Activated T-cell treated with anti-CD3 and anti-CD28 coated beads, Interleukin-2, amount 50 U/mL, for 24 hours (primary cell): ENCODE data around the gene CHMP4B.

Experiments
- DNase-seq: peaks from one replicate; pipeline ENCODE4 v3.0.0-alpha.2; 2020
- H3K27ac Mint-ChIP-seq: 2 replicates; pipeline ENCODE4 v1.8.0; 2020; ENCODE audit warnings: mild to moderate bottlenecking, mixed read lengths
- H3K27me3 Mint-ChIP-seq: 2 replicates; pipeline ENCODE4 v1.8.0; 2020; ENCODE audit warnings: mixed read lengths
- H3K36me3 Mint-ChIP-seq: 2 replicates; pipeline ENCODE4 v1.8.0; 2020; ENCODE audit warnings: low read depth, mixed read lengths
- H3K4me1 Mint-ChIP-seq: 2 replicates; pipeline ENCODE4 v1.8.0; 2020; ENCODE audit warnings: low read depth, mixed read lengths
- H3K4me3 Mint-ChIP-seq: 2 replicates; pipeline ENCODE4 v1.8.0; 2020; ENCODE audit warnings: mild to moderate bottlenecking, moderate library complexity, mixed read lengths
- H3K9me3 Mint-ChIP-seq: 2 replicates; pipeline ENCODE4 v1.8.0; 2020; ENCODE audit warnings: mixed read lengths

CHMP4B gene

GRCh38 chr20:33865761-33866370 lies 54.7 kb downstream of the CHMP4B start:
- Mint-ChIP-seq H3K27ac (no peak overlapping the region), H3K9me3 (no peaks in the 10 kb centered on the region), H3K36me3 (no peaks in the 10 kb centered on the region), H3K4me1 (no peaks in the 10 kb centered on the region), H3K4me3 (no peak overlapping the region), H3K27me3 (no peaks in the 10 kb centered on the region)
- no peak for DNase-seq

- DNase-seq = no peak
- no peak overlapping the region for H3K4me3 Mint-ChIP-seq
- no peaks in the 10 kb centered on the region for H3K27me3 Mint-ChIP-seq
- no peaks in the 10 kb centered on the region for H3K36me3 Mint-ChIP-seq
- H3K9me3 Mint-ChIP-seq = no peaks in the 10 kb centered on the region
- H3K4me1 Mint-ChIP-seq = no peaks in the 10 kb centered on the region
- H3K27ac Mint-ChIP-seq = no peak overlapping the region
Measured at GRCh38 chr20:33866398-33867100, 55.4 kb downstream of the CHMP4B start.

DNA sequence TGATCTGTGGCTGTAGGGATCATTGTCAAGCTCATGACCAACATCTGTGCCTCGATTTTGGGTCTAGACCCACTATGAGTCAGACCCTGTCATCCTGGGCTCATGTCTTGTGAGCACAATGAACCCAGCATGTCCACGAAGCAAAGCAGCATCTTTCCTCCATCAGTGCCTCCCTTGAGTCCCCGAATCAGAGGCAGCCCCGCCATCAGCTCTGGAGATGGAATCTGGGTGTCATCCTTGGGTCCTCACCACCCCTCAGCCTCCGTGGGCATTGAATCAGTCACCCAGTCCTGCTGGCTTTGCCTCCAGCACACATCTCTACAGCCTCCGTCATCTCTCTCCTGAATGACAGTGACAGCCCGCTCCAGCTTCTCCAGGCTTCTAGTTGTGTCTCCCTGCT lies 56.9 kb downstream of the CHMP4B start:
- H3K4me3 Mint-ChIP-seq = no peak overlapping the region
- no peak overlapping the region for H3K27ac Mint-ChIP-seq
- H3K4me1 Mint-ChIP-seq = no peaks in the 10 kb centered on the region
- no peaks in the 10 kb centered on the region for H3K36me3 Mint-ChIP-seq
- no peaks in the 10 kb centered on the region for H3K27me3 Mint-ChIP-seq
- no peak for DNase-seq
- no peaks in the 10 kb centered on the region for H3K9me3 Mint-ChIP-seq

DNA sequence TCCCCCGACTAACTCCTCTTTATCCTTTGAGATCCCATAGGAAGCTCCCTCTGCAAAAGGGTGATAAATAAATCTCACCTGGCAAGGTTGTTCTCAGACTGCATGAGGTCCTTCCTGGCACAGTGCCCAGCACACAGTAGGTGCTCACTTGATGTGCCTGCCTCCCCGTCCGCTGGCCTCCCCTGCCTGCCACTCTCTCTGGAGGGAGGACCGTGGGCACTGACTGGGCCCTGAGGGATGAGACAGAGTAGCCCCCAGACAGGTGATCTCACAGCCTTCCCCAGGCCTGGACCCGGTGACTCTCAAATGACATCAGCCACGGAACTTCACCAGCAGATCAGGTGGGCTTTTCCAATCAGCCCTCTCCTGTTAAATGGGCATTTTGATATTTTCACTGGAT lies 57.4 kb downstream of the CHMP4B start:
- no peak for DNase-seq
- Mint-ChIP-seq H3K36me3 (no peaks in the 10 kb centered on the region), H3K27me3 (no peaks in the 10 kb centered on the region), H3K4me3 (no peak overlapping the region), H3K4me1 (no peaks in the 10 kb centered on the region), H3K9me3 (no peaks in the 10 kb centered on the region), H3K27ac (no peak overlapping the region)

- no peak for DNase-seq
- Mint-ChIP-seq H3K9me3 (no peaks in the 10 kb centered on the region), H3K4me1 (no peaks in the 10 kb centered on the region), H3K4me3 (no peak overlapping the region), H3K27me3 (no peaks in the 10 kb centered on the region), H3K36me3 (no peaks in the 10 kb centered on the region), H3K27ac (no peak overlapping the region)
Measured at GRCh38 chr20:33869283-33869682, 58.1 kb downstream of the CHMP4B start.

DNA sequence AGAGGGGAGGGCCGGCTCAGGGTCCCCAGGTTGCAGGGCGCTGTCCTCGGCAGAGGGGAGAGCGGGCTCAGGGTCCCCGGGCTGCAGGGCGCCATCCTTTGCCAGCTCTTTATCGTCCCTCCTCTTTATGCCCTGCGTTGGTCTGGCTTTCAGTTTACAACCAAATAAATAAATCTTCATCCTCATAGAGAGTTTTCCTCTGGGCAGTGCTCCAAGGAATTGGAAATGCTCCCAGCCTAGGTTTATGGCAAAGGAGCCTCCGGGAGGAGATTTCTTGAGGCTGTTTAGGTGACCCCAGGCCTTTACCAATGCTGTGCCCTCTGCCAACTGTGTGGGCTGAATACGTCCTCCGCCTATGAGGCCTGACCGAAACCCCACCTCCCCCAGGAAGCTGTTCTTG lies 60.2 kb downstream of the CHMP4B start:
- Mint-ChIP-seq H3K27me3 (no peaks in the 10 kb centered on the region), H3K9me3 (no peaks in the 10 kb centered on the region), H3K4me1 (no peaks in the 10 kb centered on the region), H3K4me3 (no peak overlapping the region), H3K36me3 (no peaks in the 10 kb centered on the region), H3K27ac (no peak overlapping the region)
- no peak for DNase-seq

- Mint-ChIP-seq H3K9me3 (peaks cover 9% of the 10 kb centered on the region), H3K4me3 (no peak overlapping the region), H3K36me3 (no peaks in the 10 kb centered on the region), H3K27me3 (no peaks in the 10 kb centered on the region), H3K27ac (no peak overlapping the region), H3K4me1 (no peaks in the 10 kb centered on the region)
- DNase-seq = no peak
Measured at GRCh38 chr20:33874129-33874528, 63.0 kb downstream of the CHMP4B start.

DNA sequence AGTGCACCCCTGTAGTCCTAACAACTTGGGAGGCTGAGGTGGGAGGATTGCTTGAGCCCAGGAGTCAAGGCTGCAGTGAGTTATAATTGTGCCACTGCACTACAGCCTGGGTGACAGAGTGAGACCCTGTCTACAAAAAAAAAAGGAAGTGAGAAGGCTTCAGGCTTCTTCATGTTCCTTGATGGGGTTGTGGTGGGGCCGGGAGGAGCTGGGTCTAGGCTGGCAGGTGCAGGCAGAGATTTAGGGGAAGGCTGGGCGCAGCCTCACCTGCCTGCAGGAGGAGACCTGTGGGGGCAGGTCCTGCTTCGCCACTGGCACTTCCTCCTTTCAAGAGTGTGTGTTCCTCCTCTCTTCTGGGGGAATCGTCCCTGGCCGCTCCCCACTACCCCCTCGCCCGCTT lies 63.9 kb downstream of the CHMP4B start:
- no peaks in the 10 kb centered on the region for H3K36me3 Mint-ChIP-seq
- H3K27ac Mint-ChIP-seq = no peak overlapping the region
- no peaks in the 10 kb centered on the region for H3K4me1 Mint-ChIP-seq
- H3K9me3 Mint-ChIP-seq = peaks cover 13% of the 10 kb centered on the region
- no peak overlapping the region for H3K4me3 Mint-ChIP-seq
- no peak for DNase-seq
- no peaks in the 10 kb centered on the region for H3K27me3 Mint-ChIP-seq

DNA sequence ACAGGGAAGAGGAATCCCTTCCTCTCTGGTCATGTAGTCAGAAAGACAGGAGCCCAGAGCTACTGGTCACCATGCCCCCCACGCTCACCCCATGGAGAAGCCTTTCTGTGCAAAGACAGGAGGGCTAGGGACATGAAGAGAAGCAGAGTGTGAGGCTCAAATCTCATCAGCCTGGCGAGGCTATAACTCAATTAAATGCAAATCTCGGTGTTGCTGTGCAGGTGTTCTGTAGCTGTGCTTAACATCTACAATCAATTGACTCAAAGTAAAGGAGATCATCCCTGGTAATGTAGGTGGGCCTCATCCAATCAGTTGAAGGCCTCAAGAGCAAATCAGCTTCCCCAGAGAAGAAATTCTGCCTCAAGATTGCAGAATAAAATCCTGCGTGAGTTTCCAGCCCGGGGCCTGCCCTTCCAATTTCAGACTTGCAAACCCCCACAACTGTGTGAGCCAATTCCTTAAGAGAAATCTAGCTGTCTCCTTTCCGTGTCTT lies 64.4 kb downstream of the CHMP4B start:
- Mint-ChIP-seq H3K4me3 (no peak overlapping the region), H3K36me3 (no peaks in the 10 kb centered on the region), H3K27me3 (no peaks in the 10 kb centered on the region), H3K9me3 (peaks cover 17% of the 10 kb centered on the region), H3K4me1 (no peaks in the 10 kb centered on the region), H3K27ac (no peak overlapping the region)
- no peak for DNase-seq

GRCh38 chr20:33878583-33878982 lies 67.4 kb downstream of the CHMP4B start:
- DNase-seq = no peak
- Mint-ChIP-seq H3K4me1 (no peaks in the 10 kb centered on the region), H3K27ac (no peak overlapping the region), H3K4me3 (no peak overlapping the region), H3K36me3 (no peaks in the 10 kb centered on the region), H3K9me3 (peaks cover 17% of the 10 kb centered on the region), H3K27me3 (peaks cover 4% of the 10 kb centered on the region)

DNA sequence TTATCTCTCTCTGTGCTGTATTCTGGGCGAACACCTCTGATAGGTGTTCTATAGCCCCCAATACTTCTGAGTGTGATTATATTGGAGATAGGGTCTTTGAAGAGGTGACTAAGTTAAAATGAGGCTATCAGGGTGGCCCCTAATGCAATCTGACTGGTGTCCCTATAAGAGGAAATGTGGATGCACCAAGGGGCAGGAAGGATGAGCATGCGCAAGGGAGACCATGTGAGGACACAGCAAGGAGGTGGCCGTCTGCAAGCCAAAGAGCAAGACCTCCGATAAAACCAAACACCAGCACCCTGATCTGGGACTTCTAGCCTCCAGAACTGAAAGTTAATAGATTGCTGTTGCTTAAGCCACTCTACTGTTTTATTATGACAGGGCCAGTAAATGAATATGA lies 69.2 kb downstream of the CHMP4B start:
- Mint-ChIP-seq H3K4me1 (peaks cover 2% of the 10 kb centered on the region), H3K9me3 (peaks cover 17% of the 10 kb centered on the region), H3K27me3 (peaks cover 4% of the 10 kb centered on the region), H3K36me3 (no peaks in the 10 kb centered on the region), H3K4me3 (no peak overlapping the region), H3K27ac (no peak overlapping the region)
- DNase-seq = no peak

DNA sequence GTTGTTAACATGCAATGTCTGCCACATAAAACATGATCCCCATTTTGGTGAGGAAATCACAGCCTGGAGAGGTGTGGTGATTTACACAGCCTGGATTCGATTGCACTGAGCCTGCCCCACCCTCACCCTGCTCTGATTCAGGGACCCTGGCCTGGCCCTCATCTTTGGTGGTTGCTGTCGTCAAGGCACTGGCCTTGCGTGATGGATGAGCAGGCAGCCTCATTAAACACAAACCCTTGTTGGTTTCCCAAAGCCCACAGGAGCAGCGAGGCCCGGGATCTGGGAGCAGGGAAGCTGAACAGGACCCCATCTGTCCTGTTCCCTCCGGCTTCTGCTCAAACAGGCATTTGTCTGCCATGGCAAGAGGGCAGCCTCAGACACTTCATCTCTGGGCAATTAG lies 70.8 kb downstream of the CHMP4B start:
- peaks cover 17% of the 10 kb centered on the region for H3K9me3 Mint-ChIP-seq
- H3K27ac Mint-ChIP-seq = no peak overlapping the region
- no peaks in the 10 kb centered on the region for H3K36me3 Mint-ChIP-seq
- no peak for DNase-seq
- no peak overlapping the region for H3K4me3 Mint-ChIP-seq
- peaks cover 4% of the 10 kb centered on the region for H3K27me3 Mint-ChIP-seq
- H3K4me1 Mint-ChIP-seq = peaks cover 2% of the 10 kb centered on the region

DNA sequence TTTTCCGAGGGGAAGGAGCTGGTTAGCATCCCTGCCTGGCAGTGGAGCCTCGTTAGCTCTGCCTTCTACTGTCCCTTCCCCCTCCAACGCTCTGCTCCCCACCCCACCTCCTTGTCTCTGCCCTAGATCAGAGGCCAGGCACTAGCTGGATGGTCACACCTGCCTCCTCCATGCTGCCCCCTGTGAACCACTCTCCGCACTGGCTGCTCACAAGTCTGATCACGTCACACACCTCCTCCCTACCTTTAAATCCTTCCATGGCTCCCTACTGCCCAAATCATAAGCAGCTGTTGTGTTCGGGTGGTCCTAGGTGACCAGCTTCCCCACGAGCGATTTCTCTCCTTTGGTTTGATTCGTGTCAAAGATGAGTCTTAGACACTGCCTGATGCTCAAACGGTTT lies 71.3 kb downstream of the CHMP4B start:
- peaks cover 17% of the 10 kb centered on the region for H3K9me3 Mint-ChIP-seq
- H3K36me3 Mint-ChIP-seq = no peaks in the 10 kb centered on the region
- no peak overlapping the region for H3K27ac Mint-ChIP-seq
- H3K4me1 Mint-ChIP-seq = peaks cover 2% of the 10 kb centered on the region
- DNase-seq = no peak
- no peak overlapping the region for H3K4me3 Mint-ChIP-seq
- H3K27me3 Mint-ChIP-seq = peaks cover 4% of the 10 kb centered on the region

DNA sequence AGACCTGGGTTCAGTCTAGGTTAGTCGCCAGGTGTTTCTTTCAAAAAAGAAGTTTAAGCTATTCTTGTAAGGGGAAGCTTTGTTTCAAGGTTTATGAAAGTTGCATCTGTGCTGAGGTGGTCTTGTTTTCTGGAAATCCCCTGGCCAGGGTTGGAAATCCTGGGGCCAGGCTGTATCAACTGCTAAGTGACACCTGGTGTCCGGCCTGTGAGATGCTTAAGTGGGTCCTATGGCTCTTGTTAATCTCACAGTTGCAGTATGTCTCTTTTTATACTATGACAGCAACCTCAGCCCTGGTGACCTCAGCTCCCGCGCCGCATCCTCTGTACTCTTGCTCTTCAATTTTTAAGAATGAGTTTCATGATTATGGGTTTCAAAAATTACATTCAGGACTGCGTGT lies 72.0 kb downstream of the CHMP4B start:
- Mint-ChIP-seq H3K27me3 (peaks cover 4% of the 10 kb centered on the region), H3K9me3 (peaks cover 14% of the 10 kb centered on the region), H3K4me1 (peaks cover 2% of the 10 kb centered on the region), H3K27ac (no peak overlapping the region), H3K36me3 (no peaks in the 10 kb centered on the region), H3K4me3 (no peak overlapping the region)
- DNase-seq = no peak

- DNase-seq = no peak
- H3K9me3 Mint-ChIP-seq = peaks cover 5% of the 10 kb centered on the region
- no peak overlapping the region for H3K4me3 Mint-ChIP-seq
- H3K27ac Mint-ChIP-seq = no peak overlapping the region
- H3K27me3 Mint-ChIP-seq = peaks cover 4% of the 10 kb centered on the region
- H3K36me3 Mint-ChIP-seq = no peaks in the 10 kb centered on the region
- peaks cover 2% of the 10 kb centered on the region for H3K4me1 Mint-ChIP-seq
Measured at GRCh38 chr20:33884633-33885032, 73.5 kb downstream of the CHMP4B start.
